ENCODE results near the gene IQSEC1. TPM values are rescaled to one million over a fixed set of nuclear protein-coding genes. Genes with fewer than 3 reads are reported as not detected.

Gene IQSEC1
- total RNA-seq, 3 donors from 2014 or later: 17.1 to 24.8 (median 19.4) TPM

GRCh38 chr3:12901623-12902045 lies 171.6 kb downstream of the IQSEC1 start:
- ATAC-seq: no peak
- Mint-ChIP-seq H3K36me3 (ENCODE audit: insufficient read depth) (peaks cover 21% of the 10 kb centered on the region), H3K9me3 (no peaks in the 10 kb centered on the region), H3K4me3 (no peak overlapping the region), H3K27me3 (ENCODE audit: low read depth) (no peaks in the 10 kb centered on the region), H3K4me1 (ENCODE audit: low read depth) (no peaks in the 10 kb centered on the region)
- DNase-seq: no peak

- H3K4me1 Mint-ChIP-seq (ENCODE audit: low read depth): no peaks in the 10 kb centered on the region
- peaks cover 21% of the 10 kb centered on the region for H3K36me3 Mint-ChIP-seq (ENCODE audit: insufficient read depth)
- no peak for ATAC-seq
- DNase-seq: no peak
- no peaks in the 10 kb centered on the region for H3K27me3 Mint-ChIP-seq (ENCODE audit: low read depth)
- H3K9me3 Mint-ChIP-seq: no peaks in the 10 kb centered on the region
- no peak overlapping the region for H3K4me3 Mint-ChIP-seq
Measured at GRCh38 chr3:12900885-12901411, 172.3 kb downstream of the IQSEC1 start.

- Mint-ChIP-seq H3K27me3 (ENCODE audit: low read depth) (no peaks in the 10 kb centered on the region), H3K36me3 (ENCODE audit: insufficient read depth) (peaks cover 19% of the 10 kb centered on the region)
- no peak for ATAC-seq
Measured at GRCh38 chr3:12898965-12899755, 174.1 kb downstream of the IQSEC1 start.

GRCh38 chr3:12898290-12898964 lies 174.8 kb downstream of the IQSEC1 start:
- no peaks in the 10 kb centered on the region for H3K4me1 Mint-ChIP-seq (ENCODE audit: low read depth)
- DNase-seq: no peak
- no peaks in the 10 kb centered on the region for H3K9me3 Mint-ChIP-seq
- H3K4me3 Mint-ChIP-seq: no peak overlapping the region
- ATAC-seq: no peak
- H3K36me3 Mint-ChIP-seq (ENCODE audit: insufficient read depth): peaks cover 19% of the 10 kb centered on the region
- H3K27me3 Mint-ChIP-seq (ENCODE audit: low read depth): no peaks in the 10 kb centered on the region

More at GRCh38 chr3:12898965-12899755, 174.1 kb downstream of the IQSEC1 start:
- no peak for DNase-seq
- Mint-ChIP-seq H3K4me3 (no peak overlapping the region), H3K4me1 (ENCODE audit: low read depth) (no peaks in the 10 kb centered on the region), H3K9me3 (no peaks in the 10 kb centered on the region)

GRCh38 chr3:12897381-12898289 lies 175.6 kb downstream of the IQSEC1 start:
- Mint-ChIP-seq H3K4me1 (ENCODE audit: low read depth) (no peaks in the 10 kb centered on the region), H3K27me3 (ENCODE audit: low read depth) (no peaks in the 10 kb centered on the region), H3K9me3 (no peaks in the 10 kb centered on the region), H3K36me3 (ENCODE audit: insufficient read depth) (peaks cover 19% of the 10 kb centered on the region), H3K4me3 (no peak overlapping the region)
- DNase-seq (no peak), ATAC-seq (no peak)

GRCh38 chr3:12896063-12896985 lies 176.9 kb downstream of the IQSEC1 start:
- Mint-ChIP-seq H3K4me3 (no peak overlapping the region), H3K36me3 (ENCODE audit: insufficient read depth) (peaks cover 11% of the 10 kb centered on the region), H3K4me1 (ENCODE audit: low read depth) (peaks cover 4% of the 10 kb centered on the region), H3K27me3 (ENCODE audit: low read depth) (no peaks in the 10 kb centered on the region), H3K9me3 (no peaks in the 10 kb centered on the region)
- ATAC-seq: no peak
- no peak for DNase-seq

- H3K36me3 Mint-ChIP-seq (ENCODE audit: insufficient read depth): peaks cover 9% of the 10 kb centered on the region
- peaks cover 3% of the 10 kb centered on the region for H3K27me3 Mint-ChIP-seq (ENCODE audit: low read depth)
- H3K4me1 Mint-ChIP-seq (ENCODE audit: low read depth): peaks cover 4% of the 10 kb centered on the region
- DNase-seq: no peak
- no peaks in the 10 kb centered on the region for H3K9me3 Mint-ChIP-seq
- no peak for ATAC-seq
- H3K4me3 Mint-ChIP-seq: no peak overlapping the region
Measured at GRCh38 chr3:12895391-12896062, 177.7 kb downstream of the IQSEC1 start.

GRCh38 chr3:12894629-12895028 lies 178.6 kb downstream of the IQSEC1 start:
- no peak for DNase-seq
- Mint-ChIP-seq H3K36me3 (ENCODE audit: insufficient read depth) (peaks cover 4% of the 10 kb centered on the region), H3K4me1 (ENCODE audit: low read depth) (peaks cover 4% of the 10 kb centered on the region), H3K9me3 (no peaks in the 10 kb centered on the region), H3K27me3 (ENCODE audit: low read depth) (peaks cover 10% of the 10 kb centered on the region), H3K4me3 (no peak overlapping the region)
- ATAC-seq: no peak

GRCh38 chr3:12893852-12894251 lies 179.4 kb downstream of the IQSEC1 start:
- Mint-ChIP-seq H3K4me3 (no peak overlapping the region), H3K4me1 (ENCODE audit: low read depth) (peaks cover 4% of the 10 kb centered on the region), H3K27me3 (ENCODE audit: low read depth) (peaks cover 15% of the 10 kb centered on the region)

GRCh38 chr3:12893247-12893646 lies 180.0 kb downstream of the IQSEC1 start:
- peaks cover 4% of the 10 kb centered on the region for H3K4me1 Mint-ChIP-seq (ENCODE audit: low read depth)
- no peaks in the 10 kb centered on the region for H3K36me3 Mint-ChIP-seq (ENCODE audit: insufficient read depth)
- no peak overlapping the region for H3K4me3 Mint-ChIP-seq
- DNase-seq (no peak), ATAC-seq (no peak)
- peaks cover 19% of the 10 kb centered on the region for H3K27me3 Mint-ChIP-seq (ENCODE audit: low read depth)
- no peaks in the 10 kb centered on the region for H3K9me3 Mint-ChIP-seq

More at GRCh38 chr3:12893852-12894251, 179.4 kb downstream of the IQSEC1 start:
- ATAC-seq: no peak
- no peaks in the 10 kb centered on the region for H3K36me3 Mint-ChIP-seq (ENCODE audit: insufficient read depth)
- H3K9me3 Mint-ChIP-seq: no peaks in the 10 kb centered on the region
- DNase-seq: no peak

- Mint-ChIP-seq H3K36me3 (ENCODE audit: insufficient read depth) (no peaks in the 10 kb centered on the region), H3K4me3 (no peak overlapping the region), H3K4me1 (ENCODE audit: low read depth) (peaks cover 4% of the 10 kb centered on the region), H3K9me3 (no peaks in the 10 kb centered on the region), H3K27me3 (ENCODE audit: low read depth) (peaks cover 19% of the 10 kb centered on the region)
- DNase-seq (no peak), ATAC-seq (no peak)
Measured at GRCh38 chr3:12892840-12893189, 180.4 kb downstream of the IQSEC1 start.

GRCh38 chr3:12891985-12892839 lies 181.0 kb downstream of the IQSEC1 start:
- H3K27me3 Mint-ChIP-seq (ENCODE audit: low read depth): peaks cover 20% of the 10 kb centered on the region
- ATAC-seq: peak; percentile 51 to 56

More at GRCh38 chr3:12891985-12892839, 181.0 kb downstream of the IQSEC1 start:
- DNase-seq: peak; percentile 29
- peaks cover 4% of the 10 kb centered on the region for H3K4me1 Mint-ChIP-seq (ENCODE audit: low read depth)
- no peaks in the 10 kb centered on the region for H3K36me3 Mint-ChIP-seq (ENCODE audit: insufficient read depth)
- no peaks in the 10 kb centered on the region for H3K9me3 Mint-ChIP-seq
- H3K4me3 Mint-ChIP-seq: peak overlapping the region; percentile 37
